T-cell (primary cell): Measurements from ENCODE around the gene TRPM1. TPM values are rescaled to one million over a fixed set of nuclear protein-coding genes. Genes with fewer than 3 reads are reported as not detected.

Source experiments
- ATAC-seq, 4 experiments: fragments of 200-7000 bp in 3 of 4; fragments of 150-1000 bp in 1 of 4; cut with Tn5 transposase; replicated peaks in 1 of 4; 1 replicate in 3 of 4; 2 replicates in 1 of 4; pipeline ENCODE4 v1.10.0; 2021; ENCODE audit warnings: moderate library complexity in 3 of 4, mild to moderate bottlenecking in 2 of 4, moderate number of reproducible peaks in 1 of 4
- CTCF ChIA-PET, 2 donors: fragments of 300-600 bp; sonication (Branson Sonifier 250); formaldehyde crosslinking; loops; one replicate each; lab custom pipeline; 2022; ENCODE audit warnings: antibody characterized with exemption in 2 of 2; lab: Charles Lee
- POLR2A ChIA-PET, 2 donors: fragments of 300-600 bp; sonication (Branson Sonifier 250); formaldehyde crosslinking; loops; one replicate each; lab custom pipeline; 2022; ENCODE audit warnings: antibody characterized with exemption in 2 of 2; lab: Charles Lee
- DNase-seq, 35 experiments: peaks; one replicate each; pipeline versions ENCODE4 v3.0.0 to v3.0.0-alpha.2; 2013 to 2023
- H3K27ac ChIP-seq: one replicate; pipeline ENCODE4 v1.5.1; 2013; ENCODE audit warnings: low read length
- H3K27me3 ChIP-seq, 2 experiments: replicated peaks in 1 of 2; 1 replicate in 1 of 2; 2 replicates in 1 of 2; pipeline versions ENCODE4 v1.6.1 to v1.7.0; 2013; ENCODE audit warnings: low read length in 1 of 2, mixed read lengths in 1 of 2; ENCODE audit not compliant: control insufficient read depth in 2 of 2, insufficient read depth in 2 of 2; ENCODE audit errors: extremely low read depth in 1 of 2
- H3K36me3 ChIP-seq, 2 donors: 1 replicate in 1 of 2; 2 replicates in 1 of 2; pipeline versions ENCODE4 v1.6.1 to v1.7.0; 2013; ENCODE audit warnings: low read length in 1 of 2; ENCODE audit not compliant: control insufficient read depth in 2 of 2, insufficient read depth in 1 of 2; ENCODE audit errors: extremely low read depth in 1 of 2
- H3K4me1 ChIP-seq, 2 experiments: 1 replicate in 1 of 2; 2 replicates in 1 of 2; pipeline versions ENCODE4 v1.6.1 to v1.7.0; 2013; ENCODE audit warnings: low read length in 2 of 2, mixed read lengths in 1 of 2; ENCODE audit not compliant: insufficient read depth in 2 of 2, control insufficient read depth in 1 of 2; ENCODE audit errors: extremely low read depth in 1 of 2
- H3K4me3 ChIP-seq, 2 donors: 1 replicate in 1 of 2; 2 replicates in 1 of 2; pipeline versions ENCODE4 v1.5.1 to v1.7.0; 2013; ENCODE audit warnings: mild to moderate bottlenecking in 2 of 2, low read length in 1 of 2, moderate library complexity in 1 of 2; ENCODE audit not compliant: control insufficient read depth in 1 of 2; ENCODE audit errors: extremely low read depth in 1 of 2
- H3K9me3 ChIP-seq: 2 replicates; pipeline ENCODE4 v1.7.0; 2013
- H3K27ac Mint-ChIP-seq, 2 donors: one replicate each; pipeline ENCODE4 v1.8.0; 2020 to 2021; ENCODE audit warnings: mild to moderate bottlenecking in 2 of 2, mixed read lengths in 2 of 2
- H3K27me3 Mint-ChIP-seq, 2 donors: one replicate each; pipeline ENCODE4 v1.8.0; 2021 to 2022; ENCODE audit warnings: mixed read lengths in 2 of 2
- H3K36me3 Mint-ChIP-seq: one replicate; pipeline ENCODE4 v1.8.0; 2021; ENCODE audit warnings: mixed read lengths
- H3K4me1 Mint-ChIP-seq, 3 donors: one replicate each; pipeline ENCODE4 v1.8.0; 2020 to 2022; ENCODE audit warnings: mixed read lengths in 3 of 3, mild to moderate bottlenecking in 1 of 3
- H3K4me3 Mint-ChIP-seq, 3 donors: one replicate each; pipeline ENCODE4 v1.8.0; 2020 to 2022; ENCODE audit warnings: mild to moderate bottlenecking in 3 of 3, mixed read lengths in 3 of 3, moderate library complexity in 3 of 3
- H3K9me3 Mint-ChIP-seq, 3 donors: one replicate each; pipeline ENCODE4 v1.8.0; 2020 to 2022; ENCODE audit warnings: mixed read lengths in 3 of 3
- WGBS: methylation state at CpG from one replicate; pipeline ENCODE4 v1.1.5; 2013; ENCODE audit warnings: missing lambda C conversion rate; ENCODE audit not compliant: insufficient coverage; 5-methylcytosine and 5-hydroxymethylcytosine counted together
- total RNA-seq, 35 experiments: library from RNA in 6 of 35; stranded (reverse) in 6 of 35; fragments of 120-200 nt in 1 of 35; gene quantifications; one replicate each; pipeline versions ENCODE4 v1.2.1 to v1.2.4 and lab custom pipeline; 2013 to 2026

TRPM1 gene
- total RNA-seq, 5 donors from 2014 or later (not counting 1 experiment from before 2014, with no cell fraction given): not detected

DNA sequence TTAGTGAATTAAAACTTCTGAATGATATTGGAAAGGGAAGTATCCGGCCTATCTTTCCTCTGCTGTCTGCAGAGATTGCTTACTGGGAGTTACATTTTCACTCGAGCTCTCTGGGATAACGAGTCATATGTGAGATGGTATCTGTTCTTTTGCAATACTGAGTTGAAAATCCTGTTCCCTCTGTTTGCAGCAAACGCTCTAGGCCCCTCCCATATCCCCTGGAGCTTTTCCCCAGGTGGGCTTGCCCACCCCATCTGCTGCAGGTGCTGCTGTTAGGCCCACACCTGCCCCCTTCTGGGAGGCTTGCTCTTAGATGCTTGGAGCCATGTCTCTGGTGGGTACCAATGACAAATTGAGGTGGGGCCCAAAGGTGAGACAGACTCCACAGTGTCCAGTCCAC lies 67.4 kb downstream of the TRPM1 start:
- H3K27me3 ChIP-seq: peaks cover 0 to 6% of the 10 kb centered on the region in 2 experiments
- H3K27ac ChIP-seq: no peak overlapping the region
- ATAC-seq (no peak), DNase-seq (no peak)
- ChIA-PET CTCF (no interaction called here), POLR2A (no interaction called here)
- Mint-ChIP-seq H3K27me3 (peaks cover 0 to 1% of the 10 kb centered on the region in 2 donors), H3K36me3 (no peaks in the 10 kb centered on the region), H3K4me3 (no peak overlapping the region), H3K4me1 (no peaks in the 10 kb centered on the region), H3K27ac (no peak overlapping the region), H3K9me3 (no peaks in the 10 kb centered on the region)
- H3K36me3 ChIP-seq: no peaks in the 10 kb centered on the region
- H3K4me1 ChIP-seq: no peaks in the 10 kb centered on the region
- WGBS: no CpG with 5 or more reads among the region's 4 CpGs
- no peak overlapping the region for H3K4me3 ChIP-seq
- no peaks in the 10 kb centered on the region for H3K9me3 ChIP-seq

DNA sequence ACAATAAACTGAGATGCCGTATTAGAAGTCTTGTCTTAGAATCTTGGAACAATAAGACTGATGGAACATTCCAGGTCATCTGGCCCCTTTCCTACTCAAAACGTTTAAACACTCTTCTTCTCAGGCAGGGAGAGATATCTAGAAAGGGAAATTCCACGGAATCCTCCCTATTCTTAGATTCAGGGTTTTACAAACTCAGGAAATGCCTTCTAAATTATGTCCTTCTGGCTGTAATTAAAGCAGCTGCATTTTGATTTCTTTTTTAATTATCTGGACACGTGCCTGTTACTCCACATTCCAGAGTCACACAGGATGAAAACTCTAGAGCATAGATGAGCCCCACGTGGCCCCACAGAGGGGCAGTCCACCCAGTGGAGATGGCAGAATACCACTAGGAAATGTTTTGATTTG lies 68.6 kb downstream of the TRPM1 start:
- H3K4me1 ChIP-seq: no peaks in the 10 kb centered on the region
- H3K27me3 ChIP-seq: peaks cover 0 to 11% of the 10 kb centered on the region in 2 experiments
- peaks cover 3% of the 10 kb centered on the region in 2 donors for H3K27me3 Mint-ChIP-seq
- ChIA-PET CTCF (no interaction called here), POLR2A (interaction anchor here in 1 of 2 donors (0.5 kb wide), 1 partner anchor 851 kb away, joined by 3 read pairs; no protein-coding TSS in a partner anchor)
- H3K9me3 ChIP-seq: no peaks in the 10 kb centered on the region
- no peak overlapping the region for H3K4me3 ChIP-seq
- H3K36me3 ChIP-seq: no peaks in the 10 kb centered on the region
- DNase-seq: no peak
- no peak overlapping the region for H3K27ac ChIP-seq
- no peak for ATAC-seq
- no peak overlapping the region for H3K27ac Mint-ChIP-seq
- no peaks in the 10 kb centered on the region for H3K9me3 Mint-ChIP-seq
- no peaks in the 10 kb centered on the region for H3K36me3 Mint-ChIP-seq
- H3K4me1 Mint-ChIP-seq: no peaks in the 10 kb centered on the region
- no peak overlapping the region for H3K4me3 Mint-ChIP-seq
- WGBS: 60% methylated on average over 1 of the region's 5 CpGs

DNA sequence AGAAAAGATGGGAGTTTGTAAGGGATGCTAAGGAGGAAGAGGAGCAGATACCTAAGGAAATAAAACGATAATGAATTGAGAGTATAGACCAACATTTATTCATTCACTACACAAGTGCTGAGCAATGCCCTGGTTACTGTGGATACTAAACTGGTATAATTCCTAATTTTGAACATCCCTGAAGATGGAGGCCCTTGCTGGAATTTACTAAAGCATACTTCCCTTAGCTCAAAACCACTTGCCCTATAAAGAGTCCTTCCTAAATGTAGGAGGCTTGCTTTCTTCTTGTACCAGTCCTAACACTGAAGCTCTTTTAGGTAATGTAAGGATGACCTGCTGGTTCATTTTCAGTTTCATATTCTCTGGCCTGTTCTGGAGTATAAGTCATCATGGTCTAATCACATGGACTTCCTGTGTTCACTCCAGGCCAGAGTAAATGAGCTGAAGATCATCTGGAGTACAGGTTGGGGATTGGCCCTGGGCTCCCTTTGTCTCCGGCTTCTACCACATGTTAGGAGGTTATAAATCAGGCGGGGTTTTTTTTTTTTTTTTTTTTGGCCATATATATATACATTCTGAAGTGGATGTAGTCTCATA lies 70.0 kb downstream of the TRPM1 start:
- no peaks in the 10 kb centered on the region for H3K9me3 ChIP-seq
- Mint-ChIP-seq H3K27me3 (peaks cover 3 to 5% of the 10 kb centered on the region in 2 donors), H3K4me1 (no peaks in the 10 kb centered on the region), H3K9me3 (no peaks in the 10 kb centered on the region), H3K27ac (no peak overlapping the region), H3K36me3 (no peaks in the 10 kb centered on the region), H3K4me3 (no peak overlapping the region)
- peaks cover 0 to 10% of the 10 kb centered on the region in 2 experiments for H3K27me3 ChIP-seq
- POLR2A ChIA-PET: no interaction called here
- no CpG with 5 or more reads among the region's 3 CpGs for WGBS
- CTCF ChIA-PET: interaction anchor here in 1 of 2 donors (0.6 kb wide), 1 partner anchor 285 kb away, joined by 3 read pairs; no protein-coding TSS in a partner anchor
- no peak overlapping the region for H3K27ac ChIP-seq
- no peaks in the 10 kb centered on the region for H3K36me3 ChIP-seq
- H3K4me3 ChIP-seq: no peak overlapping the region
- H3K4me1 ChIP-seq: no peaks in the 10 kb centered on the region
- no peak for ATAC-seq
- DNase-seq: no peak

DNA sequence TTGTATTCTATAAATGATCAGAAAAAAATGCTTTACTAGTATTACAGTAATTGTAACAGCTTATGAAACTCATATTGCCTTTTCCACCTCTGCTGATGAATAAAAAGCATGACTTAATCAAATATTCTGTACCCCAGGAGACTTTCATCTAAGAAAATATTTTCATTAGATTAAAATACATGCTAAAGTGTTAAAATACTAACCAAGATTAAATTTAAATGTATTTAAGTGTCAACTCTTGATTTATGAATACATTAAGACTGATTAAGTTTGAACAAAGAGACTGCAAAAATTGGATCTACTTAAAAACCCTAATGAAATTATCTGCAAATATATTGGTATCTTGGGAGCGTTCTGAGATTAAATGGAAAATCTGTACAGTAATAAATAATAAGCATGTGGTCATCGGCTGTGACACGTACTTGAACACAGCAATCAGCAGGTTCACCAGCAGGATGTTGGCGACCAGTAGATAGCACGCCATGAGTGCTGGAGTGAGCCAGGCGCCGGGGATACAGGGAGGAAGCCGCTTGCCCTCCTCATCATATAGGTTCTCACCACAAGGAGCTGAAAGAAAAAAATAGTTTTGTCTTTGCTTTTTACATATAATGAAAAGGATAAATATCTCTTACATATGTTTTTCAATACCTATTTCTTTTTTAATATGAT lies 73.5 kb downstream of the TRPM1 start:
- Mint-ChIP-seq H3K36me3 (no peaks in the 10 kb centered on the region), H3K27ac (no peak overlapping the region), H3K9me3 (no peaks in the 10 kb centered on the region), H3K27me3 (peaks cover 14 to 16% of the 10 kb centered on the region in 2 donors), H3K4me3 (no peak overlapping the region), H3K4me1 (peaks cover 0 to 2% (median 0%) of the 10 kb centered on the region in 3 donors)
- 59% methylated on average over 2 of the region's 8 CpGs for WGBS
- no peak for DNase-seq
- H3K4me3 ChIP-seq: no peak overlapping the region
- no peaks in the 10 kb centered on the region for H3K36me3 ChIP-seq
- CTCF ChIA-PET: no interaction called here
- POLR2A ChIA-PET: interaction anchor here in 1 of 2 donors (0.6 kb wide), 1 partner anchor 284 kb away, joined by 6 read pairs; no protein-coding TSS in a partner anchor
- no peak overlapping the region for H3K27ac ChIP-seq
- H3K27me3 ChIP-seq: peaks cover 0 to 12% of the 10 kb centered on the region in 2 experiments
- no peaks in the 10 kb centered on the region for H3K4me1 ChIP-seq
- H3K9me3 ChIP-seq: no peaks in the 10 kb centered on the region
- no peak for ATAC-seq

DNA sequence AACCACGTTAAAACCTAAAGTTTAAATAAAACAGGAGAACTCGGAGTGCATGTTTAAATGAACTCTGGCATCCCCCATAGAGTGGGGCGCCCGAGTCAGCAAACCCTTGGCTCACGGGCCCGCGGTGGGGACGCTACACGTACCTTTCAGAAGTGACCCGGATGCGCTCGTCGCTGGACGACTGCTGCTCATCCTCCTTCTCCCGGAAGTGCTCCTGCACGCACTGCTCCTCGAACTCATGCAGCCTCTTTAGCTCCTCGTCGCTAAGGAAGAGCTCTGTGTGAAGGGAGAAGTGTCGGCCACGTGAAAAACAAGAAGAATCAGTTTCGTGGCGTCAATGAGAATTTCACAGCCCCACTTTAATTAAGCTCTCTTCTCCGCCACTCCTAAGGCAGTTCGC lies 75.5 kb downstream of the TRPM1 start:
- peaks cover 0 to 18% of the 10 kb centered on the region in 2 experiments for H3K27me3 ChIP-seq
- no peak overlapping the region for H3K27ac Mint-ChIP-seq
- no peaks in the 10 kb centered on the region for H3K36me3 ChIP-seq
- no peaks in the 10 kb centered on the region for H3K4me1 ChIP-seq
- no peaks in the 10 kb centered on the region for H3K36me3 Mint-ChIP-seq
- DNase-seq (no peak), ATAC-seq (no peak)
- no peak overlapping the region for H3K27ac ChIP-seq
- peaks cover 0 to 5% (median 0%) of the 10 kb centered on the region in 3 donors for H3K4me1 Mint-ChIP-seq
- no peak overlapping the region for H3K4me3 Mint-ChIP-seq
- no peaks in the 10 kb centered on the region for H3K9me3 ChIP-seq
- 93% methylated on average over 16 of the region's 25 CpGs for WGBS
- no peak overlapping the region for H3K4me3 ChIP-seq
- H3K27me3 Mint-ChIP-seq: peaks cover 14 to 18% of the 10 kb centered on the region in 2 donors
- no peaks in the 10 kb centered on the region for H3K9me3 Mint-ChIP-seq
- ChIA-PET POLR2A (interaction anchor here in 1 of 2 donors (1.1 kb wide), 1 partner anchor 9 kb away, joined by 3 read pairs; no protein-coding TSS in a partner anchor), CTCF (no interaction called here)

DNA sequence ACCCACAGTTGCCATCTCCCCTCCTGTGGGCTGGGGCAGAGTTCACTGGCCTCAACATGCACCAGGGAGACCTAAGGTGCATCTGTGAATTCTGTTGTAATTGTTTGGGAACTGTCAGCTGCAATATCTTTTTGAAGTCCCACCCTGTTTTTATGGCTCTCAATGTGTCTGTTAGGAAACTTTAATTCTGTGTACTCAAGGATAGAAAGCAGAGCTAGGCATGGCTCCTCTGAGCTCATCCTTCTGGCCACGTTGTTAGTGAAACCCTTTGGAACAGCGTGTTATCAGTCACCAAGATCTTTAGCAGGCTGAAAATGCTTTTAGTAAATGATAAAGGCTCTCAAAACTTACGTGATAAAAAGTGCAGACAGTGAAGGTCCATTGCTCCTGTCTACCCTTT lies 76.5 kb downstream of the TRPM1 start:
- POLR2A ChIA-PET: no interaction called here
- Mint-ChIP-seq H3K4me3 (no peak overlapping the region), H3K27ac (no peak overlapping the region), H3K4me1 (peaks cover 0 to 6% (median 0%) of the 10 kb centered on the region in 3 donors), H3K27me3 (peaks cover 14 to 18% of the 10 kb centered on the region in 2 donors), H3K9me3 (no peaks in the 10 kb centered on the region), H3K36me3 (no peaks in the 10 kb centered on the region)
- DNase-seq (no peak), ATAC-seq (no peak)
- Histone ChIP-seq H3K9me3 (no peaks in the 10 kb centered on the region), H3K36me3 (no peaks in the 10 kb centered on the region), H3K4me1 (no peaks in the 10 kb centered on the region), H3K27me3 (peaks cover 0 to 18% of the 10 kb centered on the region in 2 experiments), H3K4me3 (no peak overlapping the region), H3K27ac (no peak overlapping the region)
- 44% methylated on average over 3 of the region's 3 CpGs for WGBS
- CTCF ChIA-PET: no interaction called here
